Measurements from ENCODE around the gene FOXO1.

FOXO1 gene

GRCh38 chr13:40613192-40613818 lies 53.1 kb downstream of the FOXO1 start:
- in situ Hi-C loops (cut with HindIII; ENCODE audit: low sequenced_read_pairs) = no loop called here
- TF ChIP-seq CTCF (IDR thresholded peaks at IDR 0.05; ENCODE audit: low read depth, low read length, missing control alignments) = no peak
- no peak overlapping the region for H3K4me3 ChIP-seq (ENCODE audit: low read depth, low read length)
- DNase-seq (ENCODE audit: low read depth) = no peak

- no peak for DNase-seq (ENCODE audit: low read depth)
- no peak overlapping the region for H3K4me3 ChIP-seq (ENCODE audit: low read depth, low read length)
- no peak for TF ChIP-seq CTCF (IDR thresholded peaks at IDR 0.05; ENCODE audit: low read depth, low read length, missing control alignments)
- in situ Hi-C loops (cut with HindIII; ENCODE audit: low sequenced_read_pairs) = no loop called here
Observed at GRCh38 chr13:40612041-40612440, 54.4 kb downstream of the FOXO1 start.

GRCh38 chr13:40611635-40612034 lies 54.8 kb downstream of the FOXO1 start:
- no peak for TF ChIP-seq CTCF (IDR thresholded peaks at IDR 0.05; ENCODE audit: low read depth, low read length, missing control alignments)
- no peak for DNase-seq (ENCODE audit: low read depth)
- in situ Hi-C loops (cut with HindIII; ENCODE audit: low sequenced_read_pairs) = no loop called here
- H3K4me3 ChIP-seq (ENCODE audit: low read depth, low read length) = no peak overlapping the region

GRCh38 chr13:40611004-40611403 lies 55.4 kb downstream of the FOXO1 start:
- DNase-seq (ENCODE audit: low read depth) = no peak
- in situ Hi-C loops (cut with HindIII; ENCODE audit: low sequenced_read_pairs) = no loop called here
- no peak overlapping the region for H3K4me3 ChIP-seq (ENCODE audit: low read depth, low read length)
- no peak for TF ChIP-seq CTCF (IDR thresholded peaks at IDR 0.05; ENCODE audit: low read depth, low read length, missing control alignments)

GRCh38 chr13:40609972-40610726 lies 56.3 kb downstream of the FOXO1 start:
- in situ Hi-C loops (cut with HindIII; ENCODE audit: low sequenced_read_pairs) = no loop called here
- no peak overlapping the region for H3K4me3 ChIP-seq (ENCODE audit: low read depth, low read length)
- no peak for TF ChIP-seq CTCF (IDR thresholded peaks at IDR 0.05; ENCODE audit: low read depth, low read length, missing control alignments)
- no peak for DNase-seq (ENCODE audit: low read depth)

- no peak for TF ChIP-seq CTCF (IDR thresholded peaks at IDR 0.05; ENCODE audit: low read depth, low read length, missing control alignments)
- H3K4me3 ChIP-seq (ENCODE audit: low read depth, low read length) = no peak overlapping the region
- DNase-seq (ENCODE audit: low read depth) = no peak
- in situ Hi-C loops (cut with HindIII; ENCODE audit: low sequenced_read_pairs) = no loop called here
Observed at GRCh38 chr13:40608308-40608707, 58.1 kb downstream of the FOXO1 start.

Measured in astrocyte of the cerebellum (primary cell).